Erythroblast (primary cell): ENCODE data around the gene CA4.

Source experiments
- DNase-seq, 2 experiments: peaks; one replicate each; lab custom pipeline; 2025; lab: John Stamatoyannopoulos, UW
- GATA1 ChIP-seq: IDR thresholded peaks from 2 replicates; pipeline ENCODE4 v1.6.1; 2011; ENCODE audit warnings: low read depth, mild to moderate bottlenecking, control low read depth, low read length, moderate library complexity
- POLR2A ChIP-seq: IDR thresholded peaks from 2 replicates; pipeline ENCODE4 v1.6.1; 2011; ENCODE audit warnings: mild to moderate bottlenecking, low read length

CA4 gene

GRCh38 chr17:60156746-60157145 is 7.0 kb downstream of the CA4 start:
- DNase-seq: no peak
- TF ChIP-seq GATA1 (no peak), POLR2A (no peak)

- TF ChIP-seq POLR2A (no peak), GATA1 (no peak)
- no peak for DNase-seq
Measured at GRCh38 chr17:60157487-60158040, 7.8 kb downstream of the CA4 start.

- DNase-seq: no peak
- TF ChIP-seq GATA1 (no peak), POLR2A (no peak)
Measured at GRCh38 chr17:60158751-60159478, 9.1 kb downstream of the CA4 start.

- TF ChIP-seq POLR2A (no peak), GATA1 (no peak)
- no peak for DNase-seq
Measured at GRCh38 chr17:60159479-60159866, 9.7 kb downstream of the CA4 start.

- no peak for DNase-seq
- no peak for TF ChIP-seq POLR2A
- no peak for TF ChIP-seq GATA1
Measured at GRCh38 chr17:60160829-60161501, 11.2 kb downstream of the CA4 start.

- TF ChIP-seq POLR2A (no peak), GATA1 (no peak)
- DNase-seq: no peak
Measured at GRCh38 chr17:60161598-60162330, 12.0 kb downstream of the CA4 start.

GRCh38 chr17:60163108-60163784 is 13.5 kb downstream of the CA4 start:
- peak in 1 of 2 experiments; percentile 40 for DNase-seq
- TF ChIP-seq GATA1 (no peak), POLR2A (no peak)

GRCh38 chr17:60164164-60164563 is 14.4 kb downstream of the CA4 start:
- DNase-seq: no peak
- TF ChIP-seq GATA1 (no peak), POLR2A (no peak)

GRCh38 chr17:60164697-60165096 is 14.9 kb downstream of the CA4 start:
- no peak for TF ChIP-seq POLR2A
- TF ChIP-seq GATA1: no peak
- DNase-seq: no peak

GRCh38 chr17:60165223-60165622 is 15.4 kb downstream of the CA4 start:
- DNase-seq: no peak
- TF ChIP-seq GATA1 (no peak), POLR2A (no peak)

- TF ChIP-seq POLR2A: no peak
- TF ChIP-seq GATA1: no peak
- peak in 1 of 2 experiments; percentile 51 for DNase-seq
Measured at GRCh38 chr17:60165971-60166370, 16.2 kb downstream of the CA4 start.

- TF ChIP-seq POLR2A: no peak
- no peak for TF ChIP-seq GATA1
- DNase-seq: no peak
Measured at GRCh38 chr17:60167065-60167741, 17.4 kb downstream of the CA4 start.

GRCh38 chr17:60168654-60169053 is 18.9 kb downstream of the CA4 start:
- DNase-seq: no peak
- TF ChIP-seq GATA1 (no peak), POLR2A (no peak)
